Activated B cell treated with CpG ODN at 0.5 μM for 24 hours (primary cell): ENCODE measurements around the gene OR5B12. TPM values are rescaled to one million over a fixed set of nuclear protein-coding genes. Genes with fewer than 3 reads are reported as not detected.
"Not testable (repeated sequence)": the region's sequence is repeated elsewhere in the genome, so short reads cannot be mapped to it uniquely, and the experiment has no call there.

Experiments
- ATAC-seq: fragments of 200-7000 bp; cut with Tn5 transposase; one replicate; pipeline ENCODE4 v1.10.0; 2021; ENCODE audit warnings: low read depth, mild to moderate bottlenecking, moderate library complexity
- CTCF ChIA-PET: fragments of 350-600 bp; sonication (Branson Sonifier 250); formaldehyde crosslinking; loops from one replicate; lab custom pipeline; 2021; ENCODE audit warnings: antibody characterized with exemption; lab: Charles Lee
- POLR2A ChIA-PET: fragments of 350-600 bp; sonication (Branson Sonifier 250); formaldehyde crosslinking; loops from one replicate; lab custom pipeline; 2021; ENCODE audit warnings: antibody characterized with exemption; lab: Charles Lee
- DNase-seq: peaks from one replicate; pipeline ENCODE4 v3.0.0; 2022
- H3K27ac Mint-ChIP-seq: one replicate; pipeline ENCODE4 v1.8.0; 2020; ENCODE audit warnings: mixed read lengths
- H3K27me3 Mint-ChIP-seq: one replicate; pipeline ENCODE4 v1.8.0; 2021; ENCODE audit warnings: mixed read lengths
- H3K36me3 Mint-ChIP-seq: one replicate; pipeline ENCODE4 v1.8.0; 2021; ENCODE audit warnings: low read depth, mixed read lengths
- H3K4me1 Mint-ChIP-seq: one replicate; pipeline ENCODE4 v1.8.0; 2021; ENCODE audit warnings: mixed read lengths
- H3K4me3 Mint-ChIP-seq: one replicate; pipeline ENCODE4 v1.8.0; 2020; ENCODE audit warnings: mild to moderate bottlenecking, mixed read lengths
- H3K9me3 Mint-ChIP-seq: one replicate; pipeline ENCODE4 v1.8.0; 2020; ENCODE audit warnings: mixed read lengths
- intact Hi-C: fragments of 100-400 bp; cut with micrococcal nuclease; formaldehyde crosslinking; loops from one replicate; pipeline ENCODE4 v1.15.1; 2024
- total RNA-seq: library from RNA; stranded (reverse); gene quantifications from 2 replicates; pipeline ENCODE4 v1.2.3, GENCODE V29; 2022
- TF ChIP-seq, protein P1 (sequence below): fragments of 200-600 bp; IDR thresholded peaks from one replicate; pipeline ENCODE4 v1.8.0; 2022; ENCODE audit warnings: antibody characterized with exemption, mild to moderate bottlenecking

OR5B12 gene
- total RNA-seq, 1 donor from 2014 or later, result not detected

GRCh38 chr11:58406774-58407173 is 35.3 kb downstream of the OR5B12 start, which contains the start of gene OR5B3:
Gene OR5B3 (minus strand): TSS chr11:58406874. CDS start chr11:58403409, 3,465 bp downstream.
- CTCF ChIA-PET, result no interaction called here
- intact Hi-C loops, result no loop called here
- H3K4me1 Mint-ChIP-seq, result no peaks in the 10 kb centered on the region
- H3K27me3 Mint-ChIP-seq, result peaks cover 11% of the 10 kb centered on the region
- H3K4me3 Mint-ChIP-seq, result no peak within 1 kb of the TSS
- H3K27ac Mint-ChIP-seq, result no peak within 1 kb of the TSS
- peaks cover 23% of the 10 kb centered on the region for H3K9me3 Mint-ChIP-seq
- POLR2A ChIA-PET, result no interaction called here
- TF ChIP-seq, protein P1, sequence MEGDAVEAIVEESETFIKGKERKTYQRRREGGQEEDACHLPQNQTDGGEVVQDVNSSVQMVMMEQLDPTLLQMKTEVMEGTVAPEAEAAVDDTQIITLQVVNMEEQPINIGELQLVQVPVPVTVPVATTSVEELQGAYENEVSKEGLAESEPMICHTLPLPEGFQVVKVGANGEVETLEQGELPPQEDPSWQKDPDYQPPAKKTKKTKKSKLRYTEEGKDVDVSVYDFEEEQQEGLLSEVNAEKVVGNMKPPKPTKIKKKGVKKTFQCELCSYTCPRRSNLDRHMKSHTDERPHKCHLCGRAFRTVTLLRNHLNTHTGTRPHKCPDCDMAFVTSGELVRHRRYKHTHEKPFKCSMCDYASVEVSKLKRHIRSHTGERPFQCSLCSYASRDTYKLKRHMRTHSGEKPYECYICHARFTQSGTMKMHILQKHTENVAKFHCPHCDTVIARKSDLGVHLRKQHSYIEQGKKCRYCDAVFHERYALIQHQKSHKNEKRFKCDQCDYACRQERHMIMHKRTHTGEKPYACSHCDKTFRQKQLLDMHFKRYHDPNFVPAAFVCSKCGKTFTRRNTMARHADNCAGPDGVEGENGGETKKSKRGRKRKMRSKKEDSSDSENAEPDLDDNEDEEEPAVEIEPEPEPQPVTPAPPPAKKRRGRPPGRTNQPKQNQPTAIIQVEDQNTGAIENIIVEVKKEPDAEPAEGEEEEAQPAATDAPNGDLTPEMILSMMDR, result no peak
- no peak for ATAC-seq
- no peak for DNase-seq
- H3K36me3 Mint-ChIP-seq, result peaks cover under 1% of the 10 kb centered on the region

GRCh38 chr11:58399622-58400021 is 42.4 kb downstream of the OR5B12 start:
- H3K4me3 Mint-ChIP-seq, ATAC-seq: not testable (repeated sequence)

DNA sequence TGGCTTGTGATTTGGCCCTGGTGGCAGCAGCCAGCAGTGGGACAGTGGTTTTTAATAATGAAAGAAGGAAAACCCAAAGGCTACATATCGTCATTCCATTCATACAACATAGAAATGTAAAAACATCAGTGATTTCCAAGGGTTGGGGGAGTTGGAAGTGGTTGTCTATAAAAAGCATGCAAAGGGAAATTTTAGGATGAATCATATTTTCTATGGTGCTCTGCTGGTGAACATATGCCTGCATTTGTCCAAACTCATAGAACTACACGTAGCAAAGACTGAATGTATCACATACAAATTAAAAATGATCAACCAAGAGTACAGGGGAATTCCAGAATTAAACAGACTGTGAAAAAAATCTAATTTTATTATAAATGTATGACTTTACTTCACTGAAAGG is 46.5 kb downstream of the OR5B12 start:
- POLR2A ChIA-PET, result no interaction called here
- no peak for ATAC-seq

More at GRCh38 chr11:58399622-58400021, 42.4 kb downstream of the OR5B12 start:
- DNase-seq, H3K9me3 Mint-ChIP-seq, H3K36me3 Mint-ChIP-seq, H3K27ac Mint-ChIP-seq, intact Hi-C loops, CTCF ChIA-PET, H3K4me1 Mint-ChIP-seq, POLR2A ChIA-PET: not testable (repeated sequence)
- H3K27me3 Mint-ChIP-seq, result peaks cover 13% of the 10 kb centered on the region

DNA sequence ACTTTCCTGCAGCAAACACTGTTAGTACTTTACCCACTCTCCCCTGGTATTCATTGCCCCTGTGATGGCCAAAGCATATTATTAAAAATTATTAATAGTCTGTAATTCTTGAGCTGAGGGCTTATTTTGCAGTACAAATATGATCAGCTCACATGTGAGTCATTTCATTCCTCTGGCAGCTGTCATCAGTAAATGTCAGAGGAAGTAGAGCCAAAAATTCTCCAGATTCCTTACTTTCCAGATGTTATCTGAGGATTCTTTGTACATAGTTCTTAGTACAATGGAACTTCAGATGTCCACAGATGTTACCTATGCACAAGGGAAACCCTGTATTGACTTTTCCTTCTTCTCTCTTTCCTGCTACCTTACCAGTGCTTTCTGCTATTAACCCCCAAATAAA is 47.8 kb downstream of the OR5B12 start:
- intact Hi-C loops, result no loop called here
- CTCF ChIA-PET, result no interaction called here
- Mint-ChIP-seq H3K4me1 (no peaks in the 10 kb centered on the region), H3K27ac (no peak overlapping the region), H3K36me3 (no peaks in the 10 kb centered on the region), H3K9me3 (peaks cover 9% of the 10 kb centered on the region), H3K27me3 (peaks cover 6% of the 10 kb centered on the region), H3K4me3 (no peak overlapping the region)
- ATAC-seq, result no peak
- TF ChIP-seq, protein P1, result no peak
- DNase-seq, result no peak
- POLR2A ChIA-PET, result no interaction called here

More for the DNA sequence above, 46.5 kb downstream of the OR5B12 start:
- H3K27me3 Mint-ChIP-seq, result peaks cover 4% of the 10 kb centered on the region
- H3K4me1 Mint-ChIP-seq, result no peaks in the 10 kb centered on the region
- H3K36me3 Mint-ChIP-seq, result no peaks in the 10 kb centered on the region
- TF ChIP-seq, protein P1, result no peak
- peaks cover 9% of the 10 kb centered on the region for H3K9me3 Mint-ChIP-seq
- intact Hi-C loops, result no loop called here
- DNase-seq, result no peak
- CTCF ChIA-PET, result no interaction called here
- H3K4me3 Mint-ChIP-seq, result no peak overlapping the region
- no peak overlapping the region for H3K27ac Mint-ChIP-seq

DNA sequence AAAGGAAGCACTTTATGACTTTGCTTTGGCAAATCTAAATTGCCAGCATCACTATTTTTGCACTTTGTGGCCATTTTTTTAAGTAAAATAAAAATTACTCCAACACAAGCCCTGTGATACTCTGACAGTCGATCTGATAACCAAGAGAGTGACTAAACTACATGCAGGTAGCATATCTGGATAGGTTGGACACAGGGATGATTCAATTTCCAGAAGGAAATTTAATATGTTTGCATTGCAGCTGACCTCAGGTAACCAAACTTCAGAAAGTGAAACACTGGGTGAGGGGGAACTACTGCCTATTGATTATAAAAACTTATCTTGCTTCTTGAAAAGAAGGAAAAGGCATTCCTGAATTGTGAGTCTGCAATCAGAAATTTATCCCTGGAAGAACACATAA is 49.3 kb downstream of the OR5B12 start:
- no peaks in the 10 kb centered on the region for H3K4me1 Mint-ChIP-seq
- H3K27me3 Mint-ChIP-seq, result peaks cover 6% of the 10 kb centered on the region
- DNase-seq, result no peak
- TF ChIP-seq, protein P1, result no peak
- H3K36me3 Mint-ChIP-seq, result no peaks in the 10 kb centered on the region
- no peak overlapping the region for H3K4me3 Mint-ChIP-seq
- ATAC-seq, result no peak
- ChIA-PET CTCF (no interaction called here), POLR2A (no interaction called here)
- intact Hi-C loops, result no loop called here
- H3K27ac Mint-ChIP-seq, result no peak overlapping the region
- peaks cover 9% of the 10 kb centered on the region for H3K9me3 Mint-ChIP-seq

DNA sequence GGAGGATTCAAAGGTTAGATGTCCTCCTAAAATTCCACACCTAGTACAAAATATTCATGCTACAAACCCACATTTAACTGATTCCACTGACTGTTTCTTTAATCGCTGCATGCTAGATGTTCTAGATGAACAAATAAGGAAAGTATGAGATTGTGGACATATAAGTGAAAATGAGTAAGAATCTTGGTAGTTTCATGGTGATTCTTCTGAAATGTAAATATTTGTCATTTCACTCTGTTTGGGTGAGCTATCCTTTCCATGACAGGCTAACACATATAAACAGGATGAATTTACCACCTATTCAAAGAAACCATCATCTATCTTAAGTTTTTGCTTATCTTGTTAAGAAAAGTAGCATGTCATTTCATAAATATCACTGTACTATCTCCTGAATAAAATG is 50.2 kb downstream of the OR5B12 start:
- Mint-ChIP-seq H3K27me3 (peaks cover 6% of the 10 kb centered on the region), H3K4me3 (no peak overlapping the region), H3K36me3 (no peaks in the 10 kb centered on the region), H3K9me3 (peaks cover 9% of the 10 kb centered on the region), H3K4me1 (no peaks in the 10 kb centered on the region), H3K27ac (no peak overlapping the region)
- ChIA-PET CTCF (no interaction called here), POLR2A (no interaction called here)
- TF ChIP-seq, protein P1, result no peak
- intact Hi-C loops, result no loop called here
- DNase-seq, result no peak
- no peak for ATAC-seq
